Neural cell (in vitro differentiated cells): ENCODE data around the gene ICAM3. TPM values are rescaled to one million over a fixed set of nuclear protein-coding genes. Genes with fewer than 3 reads are reported as not detected.

Experiments used
- H2AFZ ChIP-seq: fragments of 200-600, 300-800 bp; sonication (generic), shearing (Covaris generic); 2 replicates; pipeline ENCODE4 v1.6.0; 2014; ENCODE audit warnings: low read depth, mild to moderate bottlenecking, antibody characterized with exemption, low read length, moderate library complexity
- H3F3A ChIP-seq: fragments of 200-600 bp; shearing (Covaris generic); 2 replicates; pipeline ENCODE4 v1.6.1; 2016; ENCODE audit warnings: mild to moderate bottlenecking, moderate library complexity, mixed read lengths, antibody characterized with exemption, low read length; ENCODE audit not compliant: insufficient read depth, poor library complexity, severe bottlenecking
- H3K27ac ChIP-seq: fragments of 200-600, 300-800 bp; sonication (generic), shearing (Covaris generic); 2 replicates; pipeline ENCODE4 v1.5.1; 2014; ENCODE audit warnings: mild to moderate bottlenecking, low read length, moderate library complexity
- H3K27me3 ChIP-seq: fragments of 300-800, 200-600 bp; sonication (generic), shearing (Covaris generic); 2 replicates; pipeline ENCODE4 v1.6.0; 2014; ENCODE audit warnings: mild to moderate bottlenecking, low read depth, low read length, moderate library complexity; ENCODE audit not compliant: insufficient read depth
- H3K36me3 ChIP-seq: fragments of 300-800, 200-600 bp; sonication (generic), shearing (Covaris generic); 2 replicates; pipeline ENCODE4 v1.5.1; 2014; ENCODE audit warnings: mild to moderate bottlenecking, antibody characterized with exemption, low read length, moderate library complexity; ENCODE audit not compliant: insufficient read depth
- H3K4me2 ChIP-seq: fragments of 300-800, 200-600 bp; sonication (generic), shearing (Covaris generic); 2 replicates; pipeline ENCODE4 v1.6.0; 2014; ENCODE audit warnings: mild to moderate bottlenecking, low read length
- H3K4me3 ChIP-seq: fragments of 300-800, 200-600 bp; sonication (generic), shearing (Covaris generic); 2 replicates; pipeline ENCODE4 v1.5.1; 2014; ENCODE audit warnings: mild to moderate bottlenecking, low read length, moderate library complexity
- H3K79me2 ChIP-seq: fragments of 200-600 bp; shearing (Covaris generic); replicated peaks from 2 replicates; pipeline ENCODE4 v1.6.0; 2014; ENCODE audit warnings: mild to moderate bottlenecking, low read length, moderate library complexity; ENCODE audit not compliant: insufficient read depth
- H3K9ac ChIP-seq: fragments of 300-800, 200-600 bp; sonication (generic), shearing (Covaris generic); 2 replicates; pipeline ENCODE4 v1.6.1; 2016; ENCODE audit warnings: mild to moderate bottlenecking, low read length, mixed read lengths
- H3K9me2 ChIP-seq: fragments of 200-600 bp; shearing (Covaris generic); 2 replicates; pipeline ENCODE4 v1.6.1; 2016; ENCODE audit warnings: mild to moderate bottlenecking, low read length, mixed read lengths; ENCODE audit not compliant: insufficient read depth
- H3K9me3 ChIP-seq: fragments of 200-600, 300-800 bp; sonication (generic), shearing (Covaris generic); 2 replicates; pipeline ENCODE4 v1.6.1; 2016; ENCODE audit warnings: mild to moderate bottlenecking, mixed run types, low read length, moderate library complexity, mixed read lengths
- H4K20me1 ChIP-seq: fragments of 200-600 bp; shearing (Covaris generic); 2 replicates; pipeline ENCODE4 v1.6.1; 2016; ENCODE audit warnings: mild to moderate bottlenecking, mixed run types; ENCODE audit not compliant: insufficient read depth
- EP300 ChIP-seq: fragments of 450-650 bp; conservative IDR thresholded peaks from 2 replicates; pipeline ENCODE4 v1.6.1; 2014; ENCODE audit warnings: antibody characterized with exemption, mild to moderate bottlenecking, moderate library complexity; ENCODE audit not compliant: poor library complexity, severe bottlenecking
- EZH2 ChIP-seq: fragments of 200-600, 300-800 bp; shearing (Covaris generic), sonication (generic); IDR thresholded peaks from 2 replicates; pipeline ENCODE4 v1.6.1; 2014; ENCODE audit warnings: antibody characterized with exemption, low read length, borderline replicate concordance, mild to moderate bottlenecking; ENCODE audit not compliant: insufficient read depth, poor library complexity, severe bottlenecking
- MXI1 ChIP-seq: fragments of 450-650 bp; conservative IDR thresholded peaks from 2 replicates; pipeline ENCODE4 v1.6.1; 2014; ENCODE audit warnings: antibody characterized with exemption, mild to moderate bottlenecking; ENCODE audit not compliant: poor library complexity, severe bottlenecking
- POLR2AphosphoS5 ChIP-seq: IDR thresholded peaks from 2 replicates; pipeline ENCODE4 v1.6.1; 2012
- RAD21 ChIP-seq: fragments of 450-650 bp; conservative IDR thresholded peaks from 2 replicates; pipeline ENCODE4 v1.6.1; 2014; ENCODE audit warnings: antibody characterized with exemption, mild to moderate bottlenecking, moderate library complexity
- SMC3 ChIP-seq: fragments of 450-650 bp; conservative IDR thresholded peaks from 2 replicates; pipeline ENCODE4 v1.6.1; 2014; ENCODE audit warnings: antibody characterized with exemption, mild to moderate bottlenecking, moderate library complexity; ENCODE audit not compliant: poor library complexity
- TAF1 ChIP-seq: IDR thresholded peaks from 2 replicates; pipeline ENCODE4 v1.6.1; 2012; ENCODE audit warnings: low read depth
- polyA plus RNA-seq: library from polyadenylated mRNA; depleted of rRNA; stranded (reverse); fragments of >200 nt; gene quantifications from 2 replicates; pipeline ENCODE4 v1.2.3, GENCODE V29; 2014
- TF ChIP-seq, protein P1 (sequence below): IDR thresholded peaks from 2 replicates; pipeline ENCODE4 v1.6.1; 2012; ENCODE audit warnings: borderline replicate concordance
- TF ChIP-seq, protein P2 (sequence below): fragments of 450-650 bp; IDR thresholded peaks from 2 replicates; pipeline ENCODE4 v1.5.1; 2014; ENCODE audit warnings: antibody characterized with exemption, mild to moderate bottlenecking, moderate library complexity; ENCODE audit not compliant: poor library complexity, severe bottlenecking

ICAM3 gene
- polyA plus RNA-seq, 1 donor from 2014 or later = 0.53 TPM

DNA sequence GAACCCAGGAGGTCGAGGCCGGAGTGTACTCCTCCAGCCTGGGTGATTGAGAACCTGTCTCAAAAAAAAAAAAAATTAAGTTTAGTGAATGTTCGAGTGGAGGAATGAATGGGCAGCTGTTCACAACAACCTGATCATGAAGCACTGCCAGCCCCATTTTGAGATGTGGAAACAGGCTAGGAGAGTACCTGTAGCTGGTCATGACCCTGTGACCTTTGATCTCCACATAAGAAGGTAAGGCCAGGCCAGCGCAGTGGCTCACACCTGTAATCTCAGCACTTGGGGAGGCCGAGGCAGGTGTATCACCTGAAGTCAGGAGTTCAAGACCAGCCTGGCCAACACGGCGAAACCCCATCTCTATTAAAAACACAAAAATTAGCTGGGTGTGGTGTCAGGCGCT is 13.7 kb downstream of the ICAM3 start:
- no peak overlapping the region for H3K4me2 ChIP-seq
- H3K9ac ChIP-seq = no peak overlapping the region
- no peaks in the 10 kb centered on the region for H3K9me2 ChIP-seq
- no peaks in the 10 kb centered on the region for H3F3A ChIP-seq
- no peak overlapping the region for H3K4me3 ChIP-seq
- no peaks in the 10 kb centered on the region for H3K36me3 ChIP-seq
- no peak overlapping the region for H2AFZ ChIP-seq
- no peak overlapping the region for H3K27ac ChIP-seq
- TF ChIP-seq MXI1 (no peak), SMC3 (no peak)
- peaks cover 7% of the 10 kb centered on the region for H3K79me2 ChIP-seq
- no peaks in the 10 kb centered on the region for H4K20me1 ChIP-seq
- no peaks in the 10 kb centered on the region for H3K27me3 ChIP-seq
- H3K9me3 ChIP-seq = no peaks in the 10 kb centered on the region

DNA sequence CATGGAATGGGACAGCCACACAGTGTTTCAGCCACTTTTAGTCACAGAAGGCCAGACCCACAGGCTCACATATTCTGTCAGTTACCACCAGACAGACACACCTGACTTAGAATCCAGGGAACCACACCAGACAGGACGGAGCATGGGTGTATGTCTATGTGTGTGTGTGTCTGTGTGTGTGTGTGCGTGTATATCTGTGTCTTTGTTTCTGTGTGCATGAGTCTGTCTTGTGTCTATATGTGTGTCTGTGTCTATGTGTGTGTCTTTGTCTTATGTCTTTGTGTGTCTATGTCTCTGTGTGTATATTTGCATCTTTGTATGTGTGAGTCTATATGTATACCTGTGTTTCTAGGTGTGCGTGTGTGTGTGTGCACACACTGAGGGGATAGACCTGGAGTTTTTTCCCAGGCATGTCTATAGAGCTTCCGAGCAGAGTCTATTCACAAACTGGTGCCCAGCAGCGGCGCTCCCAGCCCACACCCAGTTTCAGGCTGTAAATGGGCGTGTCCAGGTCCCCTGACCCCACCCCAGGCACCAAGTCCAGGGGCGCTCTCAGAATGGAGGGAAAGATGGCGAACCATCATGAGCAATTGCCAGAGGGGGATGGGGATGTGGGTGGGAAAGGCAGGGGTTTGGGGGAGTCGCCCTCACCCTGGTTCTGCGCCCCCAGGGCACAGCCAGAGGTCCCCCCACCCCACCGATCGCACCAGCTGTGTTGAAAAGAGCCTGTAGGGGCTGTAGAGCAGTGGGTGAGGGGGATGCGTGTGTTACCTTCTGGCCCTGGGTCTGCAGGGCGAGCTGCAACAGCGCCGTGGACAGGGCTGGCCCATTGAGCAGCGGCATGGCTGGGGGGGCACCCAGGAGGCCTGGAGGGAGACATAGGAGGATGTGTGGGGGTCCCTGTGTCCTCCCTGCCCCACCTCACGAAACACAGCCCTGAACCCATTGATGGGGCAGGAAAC is 17.3 kb downstream of the ICAM3 start:
- Histone ChIP-seq H3F3A (no peaks in the 10 kb centered on the region), H3K4me2 (no peak overlapping the region), H4K20me1 (no peaks in the 10 kb centered on the region), H2AFZ (no peak overlapping the region), H3K36me3 (no peaks in the 10 kb centered on the region), H3K79me2 (no peaks in the 10 kb centered on the region), H3K27me3 (no peaks in the 10 kb centered on the region), H3K27ac (no peak overlapping the region), H3K9me2 (no peaks in the 10 kb centered on the region), H3K4me3 (no peak overlapping the region), H3K9me3 (no peaks in the 10 kb centered on the region), H3K9ac (no peak overlapping the region)
- no peak for TF ChIP-seq TAF1
- TF ChIP-seq EZH2 = no peak
- no peak for TF ChIP-seq RAD21
- TF ChIP-seq MXI1 = no peak
- TF ChIP-seq, protein P1, sequence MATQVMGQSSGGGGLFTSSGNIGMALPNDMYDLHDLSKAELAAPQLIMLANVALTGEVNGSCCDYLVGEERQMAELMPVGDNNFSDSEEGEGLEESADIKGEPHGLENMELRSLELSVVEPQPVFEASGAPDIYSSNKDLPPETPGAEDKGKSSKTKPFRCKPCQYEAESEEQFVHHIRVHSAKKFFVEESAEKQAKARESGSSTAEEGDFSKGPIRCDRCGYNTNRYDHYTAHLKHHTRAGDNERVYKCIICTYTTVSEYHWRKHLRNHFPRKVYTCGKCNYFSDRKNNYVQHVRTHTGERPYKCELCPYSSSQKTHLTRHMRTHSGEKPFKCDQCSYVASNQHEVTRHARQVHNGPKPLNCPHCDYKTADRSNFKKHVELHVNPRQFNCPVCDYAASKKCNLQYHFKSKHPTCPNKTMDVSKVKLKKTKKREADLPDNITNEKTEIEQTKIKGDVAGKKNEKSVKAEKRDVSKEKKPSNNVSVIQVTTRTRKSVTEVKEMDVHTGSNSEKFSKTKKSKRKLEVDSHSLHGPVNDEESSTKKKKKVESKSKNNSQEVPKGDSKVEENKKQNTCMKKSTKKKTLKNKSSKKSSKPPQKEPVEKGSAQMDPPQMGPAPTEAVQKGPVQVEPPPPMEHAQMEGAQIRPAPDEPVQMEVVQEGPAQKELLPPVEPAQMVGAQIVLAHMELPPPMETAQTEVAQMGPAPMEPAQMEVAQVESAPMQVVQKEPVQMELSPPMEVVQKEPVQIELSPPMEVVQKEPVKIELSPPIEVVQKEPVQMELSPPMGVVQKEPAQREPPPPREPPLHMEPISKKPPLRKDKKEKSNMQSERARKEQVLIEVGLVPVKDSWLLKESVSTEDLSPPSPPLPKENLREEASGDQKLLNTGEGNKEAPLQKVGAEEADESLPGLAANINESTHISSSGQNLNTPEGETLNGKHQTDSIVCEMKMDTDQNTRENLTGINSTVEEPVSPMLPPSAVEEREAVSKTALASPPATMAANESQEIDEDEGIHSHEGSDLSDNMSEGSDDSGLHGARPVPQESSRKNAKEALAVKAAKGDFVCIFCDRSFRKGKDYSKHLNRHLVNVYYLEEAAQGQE = no peak
- TF ChIP-seq POLR2AphosphoS5 = no peak
- no peak for TF ChIP-seq EP300
- TF ChIP-seq, protein P2, sequence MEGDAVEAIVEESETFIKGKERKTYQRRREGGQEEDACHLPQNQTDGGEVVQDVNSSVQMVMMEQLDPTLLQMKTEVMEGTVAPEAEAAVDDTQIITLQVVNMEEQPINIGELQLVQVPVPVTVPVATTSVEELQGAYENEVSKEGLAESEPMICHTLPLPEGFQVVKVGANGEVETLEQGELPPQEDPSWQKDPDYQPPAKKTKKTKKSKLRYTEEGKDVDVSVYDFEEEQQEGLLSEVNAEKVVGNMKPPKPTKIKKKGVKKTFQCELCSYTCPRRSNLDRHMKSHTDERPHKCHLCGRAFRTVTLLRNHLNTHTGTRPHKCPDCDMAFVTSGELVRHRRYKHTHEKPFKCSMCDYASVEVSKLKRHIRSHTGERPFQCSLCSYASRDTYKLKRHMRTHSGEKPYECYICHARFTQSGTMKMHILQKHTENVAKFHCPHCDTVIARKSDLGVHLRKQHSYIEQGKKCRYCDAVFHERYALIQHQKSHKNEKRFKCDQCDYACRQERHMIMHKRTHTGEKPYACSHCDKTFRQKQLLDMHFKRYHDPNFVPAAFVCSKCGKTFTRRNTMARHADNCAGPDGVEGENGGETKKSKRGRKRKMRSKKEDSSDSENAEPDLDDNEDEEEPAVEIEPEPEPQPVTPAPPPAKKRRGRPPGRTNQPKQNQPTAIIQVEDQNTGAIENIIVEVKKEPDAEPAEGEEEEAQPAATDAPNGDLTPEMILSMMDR = no peak
- TF ChIP-seq SMC3 = no peak
